Astrocyte of the cerebellum (primary cell): ENCODE results near the gene TOR1A.
"Not testable (repeated sequence)": the region's sequence is repeated elsewhere in the genome, so short reads cannot be mapped to it uniquely, and the experiment has no call there.

Experiments used
- DNase-seq: peaks from one replicate; pipeline ENCODE4 v3.0.0-alpha.2; 2011; ENCODE audit warnings: low read depth
- H3K4me3 ChIP-seq: 2 replicates; pipeline ENCODE4 v1.5.1; 2011; ENCODE audit warnings: mild to moderate bottlenecking, low read depth, low read length, moderate library complexity
- in situ Hi-C: cut with HindIII; loops from 2 replicates; pipeline ENCODE4 v1.10.0; 2017; ENCODE audit warnings: low sequenced_read_pairs
- TF ChIP-seq, protein P1 (sequence below): IDR thresholded peaks from 2 replicates; pipeline ENCODE4 v1.5.1; 2012; ENCODE audit warnings: low read length, low read depth, moderate library complexity, mild to moderate bottlenecking; ENCODE audit errors: missing control alignments

TOR1A gene

DNA sequence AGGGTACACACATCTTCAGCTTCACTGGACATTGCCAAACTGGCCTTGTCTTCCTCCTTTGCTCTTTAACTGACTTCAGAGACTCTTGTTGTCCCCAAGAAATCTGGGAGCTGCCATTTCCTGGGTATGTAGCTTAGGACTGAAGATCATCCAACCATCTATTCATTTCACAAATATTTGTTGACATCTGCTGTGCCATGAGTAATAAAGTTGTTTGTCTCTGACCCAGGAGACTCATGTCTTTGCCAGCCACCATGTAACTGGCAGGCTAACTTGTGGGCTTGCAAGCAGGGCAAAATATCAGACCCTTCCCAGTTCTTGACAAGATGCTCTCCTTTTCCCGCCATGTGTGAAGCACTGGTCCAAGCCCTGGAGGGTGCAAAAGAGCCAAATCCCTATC is 38.1 kb downstream of the TOR1A start:
- TF ChIP-seq, protein P1, sequence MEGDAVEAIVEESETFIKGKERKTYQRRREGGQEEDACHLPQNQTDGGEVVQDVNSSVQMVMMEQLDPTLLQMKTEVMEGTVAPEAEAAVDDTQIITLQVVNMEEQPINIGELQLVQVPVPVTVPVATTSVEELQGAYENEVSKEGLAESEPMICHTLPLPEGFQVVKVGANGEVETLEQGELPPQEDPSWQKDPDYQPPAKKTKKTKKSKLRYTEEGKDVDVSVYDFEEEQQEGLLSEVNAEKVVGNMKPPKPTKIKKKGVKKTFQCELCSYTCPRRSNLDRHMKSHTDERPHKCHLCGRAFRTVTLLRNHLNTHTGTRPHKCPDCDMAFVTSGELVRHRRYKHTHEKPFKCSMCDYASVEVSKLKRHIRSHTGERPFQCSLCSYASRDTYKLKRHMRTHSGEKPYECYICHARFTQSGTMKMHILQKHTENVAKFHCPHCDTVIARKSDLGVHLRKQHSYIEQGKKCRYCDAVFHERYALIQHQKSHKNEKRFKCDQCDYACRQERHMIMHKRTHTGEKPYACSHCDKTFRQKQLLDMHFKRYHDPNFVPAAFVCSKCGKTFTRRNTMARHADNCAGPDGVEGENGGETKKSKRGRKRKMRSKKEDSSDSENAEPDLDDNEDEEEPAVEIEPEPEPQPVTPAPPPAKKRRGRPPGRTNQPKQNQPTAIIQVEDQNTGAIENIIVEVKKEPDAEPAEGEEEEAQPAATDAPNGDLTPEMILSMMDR = no peak
- in situ Hi-C loops = no loop called here
- H3K4me3 ChIP-seq = no peak overlapping the region
- no peak for DNase-seq

DNA sequence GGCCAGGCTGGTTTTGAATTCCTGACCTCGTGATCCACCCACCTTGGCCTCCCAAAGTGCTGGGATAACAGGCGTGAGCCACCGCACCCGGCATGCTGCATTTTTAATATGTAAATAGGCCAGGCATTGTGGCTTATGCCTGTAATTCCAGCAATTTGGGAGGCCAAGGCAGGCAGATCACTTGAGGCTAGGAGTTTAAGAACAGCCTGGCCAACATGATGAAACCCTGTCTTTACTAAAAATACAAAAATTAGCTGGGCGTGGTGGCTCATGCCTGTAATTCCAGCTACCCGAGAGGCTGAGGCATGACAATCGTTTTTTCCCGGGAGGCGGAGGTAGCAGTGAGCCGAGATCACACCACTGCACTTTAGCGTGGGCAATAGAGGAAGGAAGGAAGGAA is 39.0 kb downstream of the TOR1A start:
- H3K4me3 ChIP-seq, DNase-seq, in situ Hi-C loops: not testable (repeated sequence)

DNA sequence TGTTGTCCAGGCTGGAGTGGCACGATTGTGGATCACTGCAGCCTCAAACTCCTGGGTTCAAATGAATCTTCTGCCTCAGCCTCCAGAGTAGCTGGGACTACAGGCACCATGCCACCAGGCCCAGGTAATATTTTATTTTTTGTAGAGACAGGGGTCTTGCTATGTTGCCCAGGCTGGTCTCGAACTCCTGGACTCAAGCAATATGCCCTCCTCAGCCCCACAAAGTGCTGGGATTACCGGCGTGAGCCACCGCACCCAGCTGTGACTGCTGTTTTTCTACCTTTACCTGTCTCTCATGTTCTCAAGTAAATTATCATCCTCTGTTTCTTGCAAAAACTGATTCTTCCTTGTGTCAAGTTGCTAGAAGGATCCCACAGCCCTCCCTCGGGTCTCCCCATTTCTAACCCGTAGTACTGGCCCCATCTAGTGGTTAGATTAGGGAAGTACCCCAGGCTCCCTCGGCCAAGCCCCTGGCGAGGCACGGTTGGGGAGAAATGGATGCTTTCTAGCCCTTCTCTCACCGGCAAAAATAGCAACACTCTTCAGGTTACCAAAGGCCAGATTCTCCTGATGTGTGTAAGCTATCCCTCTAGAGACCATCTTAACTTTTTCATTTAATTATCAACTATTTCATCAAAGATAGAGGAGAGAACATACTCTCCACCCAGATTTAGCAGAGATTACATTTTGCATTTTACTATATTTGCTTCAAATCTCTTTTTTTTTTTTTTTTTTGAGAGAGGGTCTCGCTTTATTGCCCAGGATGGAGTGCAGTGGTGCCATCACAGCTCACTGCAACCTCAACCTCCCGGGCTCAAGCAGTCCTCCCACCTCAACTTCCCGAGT is 40.2 kb downstream of the TOR1A start:
- TF ChIP-seq, protein P1 = peak; percentile 95
- in situ Hi-C loops = no loop called here
- DNase-seq = peak; percentile 51
- H3K4me3 ChIP-seq = no peak overlapping the region

DNA sequence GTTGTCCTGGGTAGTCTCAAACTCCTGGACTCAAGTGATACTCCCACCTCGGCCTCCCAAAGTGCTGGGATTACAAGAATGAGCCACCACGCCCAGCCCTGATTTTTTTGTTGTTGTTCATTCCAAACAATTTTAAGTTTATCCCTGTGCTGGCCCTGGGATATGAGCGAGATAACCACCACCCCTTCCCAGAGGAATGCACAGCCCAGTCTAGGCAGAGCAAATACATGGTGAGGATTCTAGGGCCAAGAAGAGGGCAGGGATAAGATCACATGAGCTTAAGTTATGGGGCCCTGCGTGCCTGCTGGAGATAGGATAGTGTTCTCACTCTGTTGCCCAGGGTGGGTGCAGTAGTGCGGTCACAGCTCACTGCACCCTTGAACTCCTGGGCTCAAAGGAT is 42.0 kb downstream of the TOR1A start:
- in situ Hi-C loops = no loop called here
- TF ChIP-seq, protein P1 = no peak
- no peak overlapping the region for H3K4me3 ChIP-seq
- DNase-seq = no peak

DNA sequence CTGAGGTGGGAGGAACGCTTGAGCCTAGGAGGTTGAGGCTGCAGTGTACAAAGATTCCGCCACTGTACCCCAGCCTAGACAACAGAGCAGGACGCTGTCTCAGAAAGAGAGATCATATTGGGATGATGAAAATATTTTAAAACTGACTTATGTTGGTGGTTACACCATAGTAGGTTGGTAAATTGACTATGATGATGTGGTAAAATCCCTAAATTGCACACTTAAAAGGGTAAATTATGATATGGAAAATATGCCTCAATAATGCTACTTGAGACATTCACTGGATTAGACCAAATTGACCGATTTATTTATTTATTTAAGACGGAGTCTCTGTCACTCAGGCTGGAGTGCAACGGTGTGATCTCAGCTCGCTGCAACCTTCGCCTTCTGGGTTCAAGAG is 42.8 kb downstream of the TOR1A start:
- no peak for DNase-seq
- in situ Hi-C loops = no loop called here
- TF ChIP-seq, protein P1 = no peak
- H3K4me3 ChIP-seq = no peak overlapping the region

DNA sequence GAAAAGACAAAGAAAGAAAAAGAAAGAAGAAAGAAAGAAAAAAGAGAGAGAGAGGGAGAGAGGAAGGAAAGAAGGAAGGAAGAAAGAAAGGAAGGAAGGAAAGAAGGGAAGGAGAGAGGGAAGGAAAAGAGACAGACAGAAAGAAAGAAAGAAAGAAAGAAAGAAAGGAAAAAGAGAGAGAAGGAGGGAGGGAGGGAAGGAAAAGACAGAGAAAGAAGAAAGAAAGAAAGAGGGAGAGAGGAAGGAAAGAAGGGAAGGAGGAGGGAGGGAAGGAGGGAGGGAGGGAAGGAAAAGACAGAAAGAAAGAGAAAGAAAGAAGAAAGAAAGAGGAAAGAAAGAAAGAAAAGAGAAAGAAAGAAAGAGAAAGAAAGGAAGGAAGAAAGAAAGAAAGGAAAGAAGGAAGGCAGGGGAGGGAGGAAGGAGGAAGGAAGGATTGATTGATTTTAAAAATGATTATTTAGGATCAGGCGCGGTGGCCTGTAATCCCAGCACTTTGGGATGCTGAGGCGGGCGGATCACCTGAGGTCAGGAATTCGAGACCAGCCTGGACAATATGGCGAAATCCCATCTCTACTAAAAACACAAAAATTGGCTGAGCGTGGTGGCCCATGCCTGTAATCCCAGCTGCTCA is 44.3 kb downstream of the TOR1A start:
- no peak for DNase-seq
- in situ Hi-C loops = loop anchor here (5.0 kb wide), 3 partner anchors 52 to 147 kb away; no protein-coding TSS in a partner anchor
- H3K4me3 ChIP-seq = no peak overlapping the region
- TF ChIP-seq, protein P1 = no peak

DNA sequence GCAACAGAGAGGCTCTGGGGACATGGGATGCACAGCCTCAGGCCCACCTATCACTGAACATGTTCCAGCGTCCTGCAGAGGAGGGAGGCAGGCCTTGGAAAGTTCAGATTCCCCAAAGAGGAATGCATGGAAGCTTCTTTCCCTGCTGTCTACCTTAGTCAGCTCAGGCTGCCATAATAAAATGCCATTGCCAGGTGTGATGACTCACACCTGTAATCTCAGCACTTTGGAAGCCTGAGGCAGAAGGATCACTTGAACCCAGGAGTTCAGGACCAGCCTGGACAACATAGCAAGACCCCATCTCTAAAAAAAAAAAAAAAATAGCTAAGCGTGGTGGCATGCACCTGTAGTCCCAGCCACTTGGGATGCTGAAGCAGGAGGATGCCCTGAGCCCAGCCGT is 45.5 kb downstream of the TOR1A start:
- in situ Hi-C loops = loop anchor here (5.0 kb wide), 3 partner anchors 51 to 146 kb away; no protein-coding TSS in a partner anchor
- no peak overlapping the region for H3K4me3 ChIP-seq
- no peak for DNase-seq
- TF ChIP-seq, protein P1 = no peak
